ENCODE results near the gene OGFR. TPM values are rescaled to one million over a fixed set of nuclear protein-coding genes. Genes with fewer than 3 reads are reported as not detected.

Gene OGFR
- total RNA-seq, 1 experiment from 2014 or later: 31.0 TPM

GRCh38 chr20:62764156-62764935 lies 40.3 kb upstream of the OGFR start:
- ChIA-PET CTCF (interaction anchor here (1.4 kb wide), 1 partner anchor 9 kb away, joined by 3 read pairs; no protein-coding TSS in a partner anchor), POLR2A (interaction anchor here (1.1 kb wide), 1 partner anchor 141 kb away, joined by 3 read pairs; no protein-coding TSS in a partner anchor)
- no TSS peak for BruUV-seq (replicated peaks)

GRCh38 chr20:62765021-62765420 lies 39.6 kb upstream of the OGFR start:
- Mint-ChIP-seq H3K36me3 (ENCODE audit: insufficient read depth, unreplicated experiment) (no peaks in the 10 kb centered on the region), H3K27me3 (ENCODE audit: insufficient read depth, unreplicated experiment) (no peaks in the 10 kb centered on the region), H3K4me3 (ENCODE audit: unreplicated experiment) (no peak overlapping the region), H3K9me3 (ENCODE audit: unreplicated experiment) (no peaks in the 10 kb centered on the region), H3K4me1 (ENCODE audit: insufficient read depth, unreplicated experiment) (peaks cover 6% of the 10 kb centered on the region), H3K27ac (ENCODE audit: low read depth, unreplicated experiment) (no peak overlapping the region)
- CTCF ChIA-PET: interaction anchor here (0.6 to 0.7 kb wide), 2 partner anchors 8 to 62 kb away, joined by 3 read pairs; no protein-coding TSS in a partner anchor
- no TSS peak for BruUV-seq (replicated peaks)
- TF ChIP-seq CTCF (IDR thresholded peaks at IDR 0.05; ENCODE audit: unreplicated experiment): no peak
- DNase-seq (ENCODE audit: unreplicated experiment): no peak
- POLR2A ChIA-PET: interaction anchor here (0.7 kb wide), 1 partner anchor 757 kb away, joined by 4 read pairs; no protein-coding TSS in a partner anchor
- intact Hi-C loops (cut with micrococcal nuclease): no loop called here

More at GRCh38 chr20:62764156-62764935, 40.3 kb upstream of the OGFR start:
- no peak overlapping the region for H3K27ac Mint-ChIP-seq (ENCODE audit: low read depth, unreplicated experiment)
- DNase-seq (ENCODE audit: unreplicated experiment): no peak
- peaks cover 6% of the 10 kb centered on the region for H3K4me1 Mint-ChIP-seq (ENCODE audit: insufficient read depth, unreplicated experiment)
- no peak for TF ChIP-seq CTCF (IDR thresholded peaks at IDR 0.05; ENCODE audit: unreplicated experiment)
- intact Hi-C loops (cut with micrococcal nuclease): no loop called here
- H3K9me3 Mint-ChIP-seq (ENCODE audit: unreplicated experiment): no peaks in the 10 kb centered on the region
- H3K27me3 Mint-ChIP-seq (ENCODE audit: insufficient read depth, unreplicated experiment): no peaks in the 10 kb centered on the region
- no peaks in the 10 kb centered on the region for H3K36me3 Mint-ChIP-seq (ENCODE audit: insufficient read depth, unreplicated experiment)
- H3K4me3 Mint-ChIP-seq (ENCODE audit: unreplicated experiment): no peak overlapping the region

DNA sequence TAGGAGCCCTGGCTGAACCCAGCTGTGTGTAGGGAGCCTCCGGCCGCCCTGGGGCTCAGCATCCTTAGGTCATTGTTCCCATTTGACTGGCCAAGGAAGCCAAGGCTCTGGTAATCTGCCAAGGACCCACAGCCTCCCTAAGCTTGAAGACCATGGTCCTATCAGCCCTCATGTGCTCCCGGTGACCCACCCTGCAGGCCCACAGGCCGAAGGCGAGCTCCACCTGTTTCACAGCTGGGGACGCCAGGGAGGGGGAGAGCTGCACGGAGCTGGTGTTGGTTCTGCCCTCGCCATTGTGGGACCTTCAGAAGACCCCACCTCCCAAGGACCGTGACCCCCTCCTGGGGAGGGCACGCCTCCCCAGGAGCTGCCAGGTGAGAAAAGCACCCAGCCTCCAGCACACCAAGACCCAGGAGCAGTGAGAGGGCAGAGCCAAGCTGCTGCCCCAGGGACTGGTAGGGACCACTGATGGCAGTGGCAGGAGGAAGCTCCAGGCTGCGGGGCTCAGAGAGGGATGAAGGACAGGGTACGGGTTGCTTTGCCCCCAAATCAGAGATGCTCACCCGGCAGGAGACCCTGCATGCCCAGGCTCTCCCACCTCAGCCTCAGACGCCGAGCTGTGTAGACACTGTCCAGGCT lies 39.1 kb upstream of the OGFR start:
- H3K4me1 Mint-ChIP-seq (ENCODE audit: insufficient read depth, unreplicated experiment): peaks cover 6% of the 10 kb centered on the region
- POLR2A ChIA-PET: interaction anchor here (0.7 kb wide), 1 partner anchor 757 kb away, joined by 4 read pairs; no protein-coding TSS in a partner anchor
- no peak for DNase-seq (ENCODE audit: unreplicated experiment)
- TF ChIP-seq CTCF (IDR thresholded peaks at IDR 0.05; ENCODE audit: unreplicated experiment): no peak
- no peak overlapping the region for H3K4me3 Mint-ChIP-seq (ENCODE audit: unreplicated experiment)
- no peak overlapping the region for H3K27ac Mint-ChIP-seq (ENCODE audit: low read depth, unreplicated experiment)
- BruUV-seq (replicated peaks): no TSS peak
- H3K36me3 Mint-ChIP-seq (ENCODE audit: insufficient read depth, unreplicated experiment): no peaks in the 10 kb centered on the region
- intact Hi-C loops (cut with micrococcal nuclease): no loop called here
- H3K27me3 Mint-ChIP-seq (ENCODE audit: insufficient read depth, unreplicated experiment): no peaks in the 10 kb centered on the region
- H3K9me3 Mint-ChIP-seq (ENCODE audit: unreplicated experiment): no peaks in the 10 kb centered on the region
- CTCF ChIA-PET: interaction anchor here (0.6 to 1.1 kb wide), 4 partner anchors 7 to 62 kb away, joined by 3 to 4 read pairs (median 4); no protein-coding TSS in a partner anchor

DNA sequence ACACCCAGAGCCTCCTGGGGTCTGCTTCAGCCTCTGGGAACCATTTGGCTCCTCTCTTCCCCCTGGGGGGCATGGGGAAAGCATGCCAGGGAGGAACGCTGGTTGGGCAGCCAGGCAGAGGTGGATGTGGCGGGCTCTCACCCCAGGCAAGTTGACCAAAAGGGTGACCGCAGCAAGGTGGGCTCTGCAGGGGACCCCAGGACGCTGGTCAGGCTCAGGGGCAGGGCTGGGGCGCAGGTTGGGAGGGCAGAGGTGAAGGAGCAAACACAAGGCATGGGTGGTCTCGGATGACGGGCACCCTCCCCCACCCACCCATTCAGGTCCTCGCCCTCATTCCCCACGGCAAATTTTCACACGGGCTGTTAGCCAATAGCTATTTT lies 38.6 kb upstream of the OGFR start:
- intact Hi-C loops (cut with micrococcal nuclease): no loop called here
- TF ChIP-seq CTCF (IDR thresholded peaks at IDR 0.05; ENCODE audit: unreplicated experiment): no peak
- no TSS peak for BruUV-seq (replicated peaks)
- POLR2A ChIA-PET: no interaction called here
- no peaks in the 10 kb centered on the region for H3K27me3 Mint-ChIP-seq (ENCODE audit: insufficient read depth, unreplicated experiment)
- H3K4me3 Mint-ChIP-seq (ENCODE audit: unreplicated experiment): no peak overlapping the region
- H3K4me1 Mint-ChIP-seq (ENCODE audit: insufficient read depth, unreplicated experiment): peaks cover 6% of the 10 kb centered on the region
- no peak for DNase-seq (ENCODE audit: unreplicated experiment)
- no peaks in the 10 kb centered on the region for H3K36me3 Mint-ChIP-seq (ENCODE audit: insufficient read depth, unreplicated experiment)
- no peak overlapping the region for H3K27ac Mint-ChIP-seq (ENCODE audit: low read depth, unreplicated experiment)
- no peaks in the 10 kb centered on the region for H3K9me3 Mint-ChIP-seq (ENCODE audit: unreplicated experiment)
- CTCF ChIA-PET: interaction anchor here (0.6 to 1.1 kb wide), 3 partner anchors 10 to 63 kb away, joined by 3 to 4 read pairs (median 4); no protein-coding TSS in a partner anchor
